Mammary epithelial cell (primary cell): ENCODE measurements around the gene PRSS36.

ENCODE experiments used
- CTCF ChIP-seq, 2 donors: IDR thresholded peaks in 1 of 2; conservative IDR thresholded peaks in 1 of 2; 2 replicates each; pipeline ENCODE4 v1.5.1; 2011 to 2012; ENCODE audit warnings: inconsistent platforms in 2 of 2, low read length in 2 of 2, mild to moderate bottlenecking in 2 of 2, control low read depth in 1 of 2, low read depth in 1 of 2; ENCODE audit not compliant: insufficient read depth in 1 of 2; ENCODE audit errors: extremely low read depth in 1 of 2
- EZH2 ChIP-seq: IDR thresholded peaks from 2 replicates; pipeline ENCODE4 v1.6.1; 2012; ENCODE audit warnings: low read length, inconsistent platforms, borderline replicate concordance

GRCh38 chr16:31190818-31191444 is 41.1 kb upstream of the PRSS36 start:
- TF ChIP-seq CTCF (conservative IDR thresholded peaks at IDR 0.05 in 1 of 2, IDR thresholded peaks at IDR 0.05 in 1 of 2; ENCODE audit: extremely low read depth in 1 of 2, insufficient read depth in 1 of 2, low read depth in 1 of 2, low read length in 2 of 2) (no peak), EZH2 (no peak)
